CD14-positive monocyte (primary cell): ENCODE data around the gene RAI1. TPM values are rescaled to one million over a fixed set of nuclear protein-coding genes. Genes with fewer than 3 reads are reported as not detected.

Experiments used
- DNase-seq, 3 donors: peaks; one replicate each; pipeline ENCODE4 v3.0.0-alpha.2; 2011 to 2022
- H2AFZ ChIP-seq: 2 replicates; pipeline ENCODE4 v1.6.0; 2012; ENCODE audit warnings: mild to moderate bottlenecking, low read depth, low read length, inconsistent platforms; ENCODE audit not compliant: insufficient read depth, poor library complexity, severe bottlenecking
- H3K27ac ChIP-seq, 2 donors: 1 replicate in 1 of 2; 2 replicates in 1 of 2; pipeline ENCODE4 v1.5.1; 2012 to 2013; ENCODE audit warnings: low read length in 2 of 2, control low read depth in 1 of 2, inconsistent platforms in 1 of 2, low read depth in 1 of 2, mild to moderate bottlenecking in 1 of 2
- H3K27me3 ChIP-seq, 2 donors: one replicate each; pipeline versions ENCODE4 v1.6.0 to v1.6.1; 2011 to 2013; ENCODE audit warnings: low read length in 2 of 2; ENCODE audit not compliant: control insufficient read depth in 2 of 2, insufficient read depth in 2 of 2
- H3K36me3 ChIP-seq, 2 donors: replicated peaks in 1 of 2; 1 replicate in 1 of 2; 2 replicates in 1 of 2; pipeline versions ENCODE4 v1.5.1 to v1.6.1; 2012 to 2013; ENCODE audit warnings: low read length in 2 of 2, control low read depth in 1 of 2, inconsistent platforms in 1 of 2, mild to moderate bottlenecking in 1 of 2; ENCODE audit not compliant: insufficient read depth in 2 of 2, control insufficient read depth in 1 of 2
- H3K4me1 ChIP-seq, 2 donors: 1 replicate in 1 of 2; 2 replicates in 1 of 2; pipeline versions ENCODE4 v1.5.1 to v1.6.1; 2012 to 2013; ENCODE audit warnings: low read length in 2 of 2, control low read depth in 1 of 2, inconsistent platforms in 1 of 2, mild to moderate bottlenecking in 1 of 2, moderate library complexity in 1 of 2; ENCODE audit not compliant: insufficient read depth in 2 of 2, control insufficient read depth in 1 of 2
- H3K4me2 ChIP-seq: replicated peaks from 2 replicates; pipeline ENCODE3; 2012; ENCODE audit warnings: low read length, moderate library complexity, mild to moderate bottlenecking; ENCODE audit not compliant: poor library complexity, severe bottlenecking; ENCODE audit errors: extremely low read depth
- H3K4me3 ChIP-seq, 3 experiments: fragments of 200-600 bp in 1 of 3; sonication (generic) in 1 of 3; replicated peaks in 1 of 3; 1 replicate in 2 of 3; 2 replicates in 1 of 3; pipeline ENCODE4 v1.5.1; 2011 to 2013; ENCODE audit warnings: low read length in 3 of 3, mild to moderate bottlenecking in 3 of 3, control low read depth in 2 of 3, low read depth in 2 of 3, inconsistent platforms in 1 of 3, moderate library complexity in 1 of 3
- H3K79me2 ChIP-seq: 2 replicates; pipeline ENCODE4 v1.6.0; 2012; ENCODE audit warnings: mild to moderate bottlenecking, control low read depth, inconsistent platforms, low read length, moderate library complexity; ENCODE audit not compliant: insufficient read depth
- H3K9ac ChIP-seq: 2 replicates; pipeline ENCODE4 v1.6.0; 2017; ENCODE audit warnings: low read length, mild to moderate bottlenecking; ENCODE audit not compliant: insufficient read depth, poor library complexity, severe bottlenecking
- H3K9me3 ChIP-seq, 2 donors: replicated peaks in 1 of 2; 1 replicate in 1 of 2; 2 replicates in 1 of 2; pipeline versions ENCODE4 v1.5.1 to v1.6.1; 2012 to 2013; ENCODE audit warnings: low read length in 2 of 2, control low read depth in 1 of 2; ENCODE audit not compliant: control insufficient read depth in 1 of 2, insufficient read depth in 1 of 2
- H4K20me1 ChIP-seq: 2 replicates; pipeline ENCODE4 v1.6.0; 2012; ENCODE audit warnings: mild to moderate bottlenecking, low read length, control low read depth, moderate library complexity; ENCODE audit not compliant: insufficient read depth
- H3K27ac Mint-ChIP-seq, 7 donors: one replicate each; pipeline ENCODE4 v1.8.0; 2020; ENCODE audit warnings: mild to moderate bottlenecking in 7 of 7, mixed read lengths in 7 of 7, moderate library complexity in 6 of 7, inconsistent platforms in 2 of 7
- H3K27me3 Mint-ChIP-seq, 3 donors: one replicate each; pipeline ENCODE4 v1.8.0; 2021 to 2022; ENCODE audit warnings: low read depth in 3 of 3, mild to moderate bottlenecking in 3 of 3, mixed read lengths in 3 of 3, moderate library complexity in 3 of 3, inconsistent platforms in 1 of 3
- H3K36me3 Mint-ChIP-seq, 2 donors: one replicate each; pipeline ENCODE4 v1.8.0; 2020; ENCODE audit warnings: mixed read lengths in 2 of 2, inconsistent platforms in 1 of 2, mild to moderate bottlenecking in 1 of 2
- H3K4me1 Mint-ChIP-seq: one replicate; pipeline ENCODE4 v1.8.0; 2020; ENCODE audit warnings: mild to moderate bottlenecking, mixed read lengths
- H3K4me3 Mint-ChIP-seq, 2 donors: one replicate each; pipeline ENCODE4 v1.8.0; 2020; ENCODE audit warnings: mild to moderate bottlenecking in 2 of 2, mixed read lengths in 2 of 2, moderate library complexity in 1 of 2
- H3K9me3 Mint-ChIP-seq, 7 donors: one replicate each; pipeline ENCODE4 v1.8.0; 2020 to 2022; ENCODE audit warnings: mixed read lengths in 7 of 7, mild to moderate bottlenecking in 6 of 7, moderate library complexity in 6 of 7, inconsistent platforms in 2 of 7
- CTCF ChIP-seq: fragments of 200-600 bp; IDR thresholded peaks from one replicate; pipeline ENCODE4 v1.8.0; 2022; ENCODE audit warnings: antibody characterized with exemption, mild to moderate bottlenecking
- WGBS: methylation state at CpG from one replicate; pipeline ENCODE4 v1.1.5; 2013; ENCODE audit warnings: missing lambda C conversion rate; ENCODE audit not compliant: insufficient coverage; 5-methylcytosine and 5-hydroxymethylcytosine counted together
- intact Hi-C, 2 donors: fragments of 100-400 bp; cut with micrococcal nuclease; formaldehyde crosslinking; loops; one replicate each; pipeline versions ENCODE4 v1.15.0 to v1.15.1; 2023
- polyA plus RNA-seq, 3 donors: library from polyadenylated mRNA; depleted of rRNA in 1 of 3; unstranded in 2 of 3; stranded (reverse) in 1 of 3; fragments of 300-500 nt in 2 of 3; fragments of >200 nt in 1 of 3; fragmentation: Illumina TruSeq in 2 of 3; gene quantifications; 1 replicate in 2 of 3; 2 replicates in 1 of 3; pipeline ENCODE4 v1.2.3, GENCODE V29; 2012 to 2021

Gene RAI1
- polyA plus RNA-seq, 3 donors, result 0.89 to 4.4 (median 1.5) TPM

DNA sequence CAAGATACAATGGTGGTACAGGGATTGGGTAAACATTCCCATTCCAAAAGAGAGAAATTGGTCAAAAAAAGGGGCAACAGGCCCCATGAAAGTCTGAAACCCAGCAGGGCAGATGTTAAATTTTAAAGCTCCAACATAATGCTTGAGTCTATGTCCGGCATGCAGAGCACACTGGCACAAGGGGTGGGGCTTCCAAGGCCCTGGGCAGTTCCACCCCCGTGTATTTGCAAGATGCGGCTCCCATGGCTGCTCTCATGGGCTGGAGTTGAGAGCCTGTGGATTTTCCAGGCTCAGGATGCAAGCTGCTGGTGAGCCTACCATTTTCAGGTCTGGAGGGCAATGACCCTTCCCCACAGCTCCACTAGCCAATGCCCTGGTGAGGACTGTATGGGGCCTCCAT is 27.9 kb upstream of the RAI1 start:
- H3K4me1 ChIP-seq, result no peaks in the 10 kb centered on the region
- no peak for TF ChIP-seq CTCF
- no peaks in the 10 kb centered on the region for H3K36me3 ChIP-seq
- peaks cover 4 to 6% of the 10 kb centered on the region in 2 donors for H3K9me3 ChIP-seq
- intact Hi-C loops, result no loop called here
- H2AFZ ChIP-seq, result no peak overlapping the region
- H3K4me1 Mint-ChIP-seq, result no peaks in the 10 kb centered on the region
- no peak overlapping the region for H3K4me2 ChIP-seq
- peaks cover 9 to 29% (median 18%) of the 10 kb centered on the region in 7 donors for H3K9me3 Mint-ChIP-seq
- DNase-seq, result no peak
- H3K36me3 Mint-ChIP-seq, result no peaks in the 10 kb centered on the region
- WGBS, result 72% methylated on average over 2 of the region's 3 CpGs
- H3K27ac Mint-ChIP-seq, result no peak overlapping the region
- no peak overlapping the region for H3K27ac ChIP-seq
- H4K20me1 ChIP-seq, result no peaks in the 10 kb centered on the region
- no peaks in the 10 kb centered on the region for H3K79me2 ChIP-seq
- no peak overlapping the region for H3K4me3 Mint-ChIP-seq
- no peaks in the 10 kb centered on the region for H3K27me3 ChIP-seq
- no peak overlapping the region for H3K4me3 ChIP-seq
- peaks cover 0 to 5% (median 4%) of the 10 kb centered on the region in 3 donors for H3K27me3 Mint-ChIP-seq
- no peak overlapping the region for H3K9ac ChIP-seq

DNA sequence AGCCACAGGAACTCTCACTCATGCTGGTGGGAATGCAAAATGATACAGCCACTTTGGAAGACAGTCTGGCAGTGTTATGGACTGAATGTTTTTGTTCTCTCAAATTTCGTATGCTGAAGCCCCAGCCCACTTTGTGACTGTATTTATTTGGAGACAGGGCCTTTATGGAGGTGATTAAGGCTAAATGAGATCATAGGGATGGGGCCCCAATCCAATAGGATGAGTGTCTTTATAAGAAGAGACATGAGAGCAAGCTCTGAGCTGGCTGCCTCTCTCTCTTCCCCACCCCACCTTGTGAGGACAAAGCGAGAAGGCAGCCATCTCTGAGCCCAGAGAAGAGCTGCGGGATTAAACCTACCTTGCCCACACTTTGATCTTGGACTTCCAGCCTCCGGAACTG is 21.9 kb upstream of the RAI1 start:
- H3K9me3 Mint-ChIP-seq, result peaks cover 9 to 27% (median 23%) of the 10 kb centered on the region in 7 donors
- no peaks in the 10 kb centered on the region for H3K36me3 Mint-ChIP-seq
- no peak for TF ChIP-seq CTCF
- Histone ChIP-seq H3K27ac (no peak overlapping the region), H3K9me3 (peaks cover 12 to 14% of the 10 kb centered on the region in 2 donors), H4K20me1 (no peaks in the 10 kb centered on the region), H3K4me3 (no peak overlapping the region), H3K4me2 (no peak overlapping the region), H2AFZ (no peak overlapping the region), H3K9ac (no peak overlapping the region), H3K36me3 (no peaks in the 10 kb centered on the region), H3K79me2 (no peaks in the 10 kb centered on the region), H3K27me3 (no peaks in the 10 kb centered on the region), H3K4me1 (peaks cover 11 to 16% of the 10 kb centered on the region in 2 donors)
- peaks cover 0 to 15% (median 9%) of the 10 kb centered on the region in 3 donors for H3K27me3 Mint-ChIP-seq
- no peak overlapping the region for H3K4me3 Mint-ChIP-seq
- H3K27ac Mint-ChIP-seq, result no peak overlapping the region
- peaks cover 25% of the 10 kb centered on the region for H3K4me1 Mint-ChIP-seq
- DNase-seq, result no peak
- 88% methylated on average over 1 of the region's 4 CpGs for WGBS
- intact Hi-C loops, result no loop called here
